ENCODE results near the gene AS3MT.

DNA sequence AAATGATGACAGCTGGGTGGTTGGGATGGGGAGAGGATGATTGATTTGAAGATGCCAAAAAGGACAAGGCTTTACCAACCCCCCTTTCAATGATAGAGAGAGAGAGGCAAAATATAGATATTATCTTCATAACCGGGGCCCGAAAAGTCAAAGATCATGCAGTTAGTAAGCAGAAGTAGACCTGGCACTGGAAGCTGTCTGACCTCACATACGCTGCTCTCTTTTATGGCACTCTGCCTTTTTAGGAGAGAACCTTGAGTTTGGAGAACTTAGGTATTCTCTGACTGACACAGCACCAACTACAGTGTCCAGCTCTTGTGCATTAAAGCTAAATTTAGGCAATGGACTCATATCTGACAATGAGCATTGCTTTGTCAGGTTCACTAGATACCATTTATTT lies 79.5 kb downstream of the AS3MT start:
- TF ChIP-seq CTCF (IDR thresholded peaks at IDR 0.05) (no peak), POLR2A (IDR thresholded peaks at IDR 0.05) (no peak), POLR2AphosphoS5 (IDR thresholded peaks at IDR 0.05) (no peak), EP300 (IDR thresholded peaks at IDR 0.05) (no peak)

Data from gastroesophageal sphincter (tissue), 3 donors.